Kidney (tissue), 14 donors: Measurements from ENCODE around the gene SPI1. TPM values are rescaled to one million over a fixed set of nuclear protein-coding genes. Genes with fewer than 3 reads are reported as not detected.

Source experiments
- DNase-seq, 5 donors: peaks; one replicate each; pipeline ENCODE4 v3.0.0-alpha.2; 2013 to 2020
- FAIRE-seq: peaks from 2 replicates; lab custom pipeline; 2012; peaks lifted over from hg19 to GRCh38; lab: Jason Lieb, UNC
- H3K27ac ChIP-seq, 2 donors: one replicate each; pipeline ENCODE4 v1.7.0; 2013; ENCODE audit warnings: low read depth in 2 of 2, low read length in 2 of 2, inconsistent platforms in 1 of 2
- H3K27me3 ChIP-seq: one replicate; pipeline ENCODE4 v1.7.1; 2013; ENCODE audit warnings: low read length, inconsistent platforms; ENCODE audit not compliant: control insufficient read depth, insufficient read depth
- H3K36me3 ChIP-seq, 3 donors: one replicate each; pipeline versions ENCODE4 v1.7.0 to v1.7.1; 2013; ENCODE audit warnings: low read length in 3 of 3, control low read depth in 1 of 3, inconsistent platforms in 1 of 3; ENCODE audit not compliant: insufficient read depth in 3 of 3, control insufficient read depth in 2 of 3
- H3K4me1 ChIP-seq, 3 donors: one replicate each; pipeline versions ENCODE4 v1.7.0 to v1.7.1; 2013; ENCODE audit warnings: low read length in 3 of 3, inconsistent platforms in 1 of 3, low read depth in 1 of 3; ENCODE audit not compliant: control insufficient read depth in 2 of 3, insufficient read depth in 2 of 3
- H3K4me3 ChIP-seq, 3 donors: one replicate each; pipeline versions ENCODE4 v1.7.0 to v1.8.1; 2013; ENCODE audit warnings: low read length in 3 of 3, control low read depth in 1 of 3, inconsistent platforms in 1 of 3
- H3K9ac ChIP-seq, 3 donors: one replicate each; pipeline versions ENCODE4 v1.7.0 to v1.7.1; 2013; ENCODE audit warnings: low read length in 3 of 3, control low read depth in 1 of 3, inconsistent platforms in 1 of 3
- H3K9me3 ChIP-seq, 3 donors: one replicate each; pipeline versions ENCODE4 v1.7.0 to v1.7.1; 2013; ENCODE audit warnings: low read length in 3 of 3, control low read depth in 1 of 3, inconsistent platforms in 1 of 3; ENCODE audit not compliant: control insufficient read depth in 2 of 3, insufficient read depth in 1 of 3
- CTCF ChIP-seq: IDR thresholded peaks from 3 replicates; pipeline ENCODE4 v1.5.1; 2012; ENCODE audit warnings: mild to moderate bottlenecking, moderate library complexity, borderline replicate concordance; ENCODE audit not compliant: insufficient read depth; ENCODE audit errors: extremely low read depth
- intact Hi-C: fragments of 100-400 bp; cut with DNase I; formaldehyde crosslinking; loops from one replicate; pipeline ENCODE4 v1.11.1; 2022
- polyA plus RNA-seq: library from polyadenylated mRNA; stranded (reverse); fragments of 350-450 nt; fragmentation: Illumina TruSeq; extraction: RNeasy Lipid Tissue Mini Kit (QIAGEN cat#74804); gene quantifications from one replicate; pipeline ENCODE4 v1.2.3, GENCODE V29; 2014; ENCODE audit warnings: low read depth, low replicate concordance; ENCODE audit not compliant: insufficient read depth
- total RNA-seq: library from RNA; stranded (reverse); fragmentation: NEBNext Ultra II Directional; extraction: Animal tissue kit (Norgen Biotek cat#: 25700); gene quantifications from one replicate; pipeline ENCODE4 v1.2.1, GENCODE V29; 2021
- donor health status: control.
- donor health status: control.
- donor health status: control.
- donor health status: control.
- donor health status: control.
- donor health status: DM: yes; HTN: yes; CAD: no.
- donor health status: Normal renal cell carcinoma (clear cell type).

The SPI1 gene
- total and polyA plus RNA-seq, 2 donors from 2014 or later: 7.3 to 39.8 TPM

- peaks cover 2 to 60% (median 26%) of the 10 kb centered on the region in 3 donors for H3K36me3 ChIP-seq
- no peak overlapping the region for H3K9ac ChIP-seq
- no peaks in the 10 kb centered on the region for H3K4me1 ChIP-seq
- H3K9me3 ChIP-seq: no peaks in the 10 kb centered on the region
- no peak for TF ChIP-seq CTCF
- DNase-seq (no peak), FAIRE-seq (no peak)
- intact Hi-C loops: no loop called here
- no peak overlapping the region for H3K27ac ChIP-seq
- no peak overlapping the region for H3K4me3 ChIP-seq
- H3K27me3 ChIP-seq: no peaks in the 10 kb centered on the region
Measured at GRCh38 chr11:47325271-47326041, 52.9 kb downstream of the SPI1 start.

GRCh38 chr11:47324520-47324919, 53.8 kb downstream of the SPI1 start:
- FAIRE-seq: no peak
- Histone ChIP-seq H3K27me3 (no peaks in the 10 kb centered on the region), H3K36me3 (peaks cover 2 to 58% (median 26%) of the 10 kb centered on the region in 3 donors), H3K9ac (no peak overlapping the region), H3K27ac (no peak overlapping the region), H3K4me3 (no peak overlapping the region), H3K9me3 (no peaks in the 10 kb centered on the region), H3K4me1 (no peaks in the 10 kb centered on the region)
- intact Hi-C loops: no loop called here
- DNase-seq: no peak
- TF ChIP-seq CTCF: no peak

- FAIRE-seq (no peak), DNase-seq (no peak)
- Histone ChIP-seq H3K4me1 (no peaks in the 10 kb centered on the region), H3K27me3 (no peaks in the 10 kb centered on the region), H3K9ac (no peak overlapping the region), H3K27ac (no peak overlapping the region), H3K4me3 (no peak overlapping the region), H3K36me3 (peaks cover 9 to 26% (median 17%) of the 10 kb centered on the region in 3 donors), H3K9me3 (no peaks in the 10 kb centered on the region)
- TF ChIP-seq CTCF: no peak
- intact Hi-C loops: no loop called here
Measured at GRCh38 chr11:47318166-47318565, 60.2 kb downstream of the SPI1 start.
